ENCODE measurements around the gene KDM5B.

KDM5B gene

DNA sequence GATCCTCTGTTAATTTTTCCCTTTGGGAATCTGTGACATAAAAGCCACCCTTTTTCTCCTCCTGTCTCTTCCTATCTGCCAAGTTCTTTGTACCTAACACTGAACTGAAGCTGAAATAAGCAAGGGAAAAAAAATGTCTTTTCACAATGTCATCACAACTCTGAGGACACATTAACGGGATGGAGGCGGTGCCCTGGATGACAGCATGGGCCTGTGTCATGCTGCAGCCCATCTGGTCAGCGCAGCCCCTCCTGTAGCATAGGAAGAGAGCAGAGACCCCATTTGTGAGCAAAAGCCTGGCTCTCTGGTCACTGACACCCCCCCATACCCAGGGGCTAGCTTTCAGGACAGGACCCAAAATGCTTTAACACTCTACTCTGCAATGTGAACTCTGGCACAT is 120.4 kb downstream of the KDM5B start:
- 78% methylated on average over 3 of the region's 3 CpGs for WGBS (ENCODE audit: insufficient coverage)
- H3K36me3 ChIP-seq (ENCODE audit: control insufficient read depth in 4 of 4, insufficient read depth in 4 of 4, low read length in 3 of 4): no peaks in the 10 kb centered on the region
- no peaks in the 10 kb centered on the region for H3K9me3 ChIP-seq (ENCODE audit: control extremely low read depth in 1 of 5, control insufficient read depth in 4 of 5, insufficient read depth in 2 of 5, low read depth in 1 of 5, low read length in 4 of 5)
- H3K27ac ChIP-seq (ENCODE audit: insufficient read depth in 1 of 2, low read depth in 1 of 2, low read length in 2 of 2, poor library complexity in 1 of 2, severe bottlenecking in 2 of 2): no peak overlapping the region
- POLR2A ChIA-PET: no interaction called here
- peaks cover 0 to 73% (median 14%) of the 10 kb centered on the region in 5 experiments for H3K27me3 ChIP-seq (replicated peaks in 2 of 5; ENCODE audit: control insufficient read depth in 4 of 5, insufficient read depth in 5 of 5, low read length in 4 of 5)
- no peak for DNase-seq
- no peak overlapping the region for H3K4me3 ChIP-seq (ENCODE audit: control insufficient read depth in 1 of 7, extremely low read depth in 1 of 7, insufficient read depth in 4 of 7, low read depth in 2 of 7, low read length in 6 of 7)
- CTCF ChIA-PET: interaction anchor here (0.8 to 1.4 kb wide), 2 partner anchors 12 to 30 kb away, joined by 3 to 6 read pairs; no protein-coding TSS in a partner anchor
- H3K4me1 ChIP-seq (ENCODE audit: control extremely low read depth in 1 of 4, control insufficient read depth in 4 of 4, insufficient read depth in 4 of 4, low read length in 3 of 4): no peaks in the 10 kb centered on the region

DNA sequence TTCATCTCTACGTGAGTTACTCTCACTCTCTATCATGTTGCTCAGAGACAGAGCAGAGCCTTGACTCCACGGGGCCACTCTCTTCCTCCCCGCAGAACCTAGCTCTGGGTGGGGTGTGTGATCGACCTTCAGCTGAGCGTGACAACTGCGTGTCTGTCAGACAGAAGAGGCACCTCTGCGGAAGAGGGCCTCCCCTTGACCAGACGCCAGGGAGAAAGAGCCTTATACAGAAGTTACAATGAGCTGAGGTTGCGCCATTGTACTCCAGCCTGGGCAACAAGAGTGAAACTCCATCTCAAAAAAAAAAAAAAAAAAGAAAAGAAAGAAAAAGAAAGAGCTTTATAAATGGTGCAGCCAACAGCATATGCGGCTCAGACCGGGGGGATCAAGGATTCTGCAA is 120.9 kb downstream of the KDM5B start:
- H3K4me1 ChIP-seq (ENCODE audit: control extremely low read depth in 1 of 4, control insufficient read depth in 4 of 4, insufficient read depth in 4 of 4, low read length in 3 of 4): no peaks in the 10 kb centered on the region
- no peak for DNase-seq
- no peaks in the 10 kb centered on the region for H3K9me3 ChIP-seq (ENCODE audit: control extremely low read depth in 1 of 5, control insufficient read depth in 4 of 5, insufficient read depth in 2 of 5, low read depth in 1 of 5, low read length in 4 of 5)
- H3K27ac ChIP-seq (ENCODE audit: insufficient read depth in 1 of 2, low read depth in 1 of 2, low read length in 2 of 2, poor library complexity in 1 of 2, severe bottlenecking in 2 of 2): no peak overlapping the region
- WGBS (ENCODE audit: insufficient coverage): 80% methylated on average over 7 of the region's 11 CpGs
- H3K27me3 ChIP-seq (replicated peaks in 2 of 5; ENCODE audit: control insufficient read depth in 4 of 5, insufficient read depth in 5 of 5, low read length in 4 of 5): peaks cover 0 to 75% (median 15%) of the 10 kb centered on the region in 5 experiments
- CTCF ChIA-PET: interaction anchor here (0.5 to 1.4 kb wide), 3 partner anchors 13 to 653 kb away, joined by 3 to 6 read pairs (median 5); no protein-coding TSS in a partner anchor
- no peaks in the 10 kb centered on the region for H3K36me3 ChIP-seq (ENCODE audit: control insufficient read depth in 4 of 4, insufficient read depth in 4 of 4, low read length in 3 of 4)
- POLR2A ChIA-PET: no interaction called here
- no peak overlapping the region for H3K4me3 ChIP-seq (ENCODE audit: control insufficient read depth in 1 of 7, extremely low read depth in 1 of 7, insufficient read depth in 4 of 7, low read depth in 2 of 7, low read length in 6 of 7)

DNA sequence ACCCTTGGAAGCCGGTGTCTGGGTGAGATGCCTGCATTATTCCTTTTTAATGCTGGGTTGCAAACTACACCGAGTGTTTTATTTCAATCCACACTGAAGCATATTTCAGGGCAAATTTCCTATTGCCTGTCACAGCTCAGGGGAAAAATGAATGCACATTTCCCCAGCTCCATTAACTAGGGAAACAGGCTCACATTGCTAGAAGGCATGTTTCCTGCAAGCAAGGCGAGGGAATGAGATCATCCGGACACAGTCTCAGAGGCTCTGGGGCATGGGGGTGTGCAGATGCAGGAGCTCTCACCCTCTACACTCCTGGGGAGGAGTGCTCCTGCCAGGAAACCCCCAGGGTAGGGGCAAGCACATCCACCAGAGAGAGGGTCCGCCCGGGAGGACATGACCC is 122.6 kb downstream of the KDM5B start:
- CTCF ChIA-PET: interaction anchor here (1.0 kb wide), 1 partner anchor 13 kb away, joined by 3 read pairs; no protein-coding TSS in a partner anchor
- H3K9me3 ChIP-seq (ENCODE audit: control extremely low read depth in 1 of 5, control insufficient read depth in 4 of 5, insufficient read depth in 2 of 5, low read depth in 1 of 5, low read length in 4 of 5): no peaks in the 10 kb centered on the region
- H3K27me3 ChIP-seq (replicated peaks in 2 of 5; ENCODE audit: control insufficient read depth in 4 of 5, insufficient read depth in 5 of 5, low read length in 4 of 5): peaks cover 0 to 77% (median 15%) of the 10 kb centered on the region in 5 experiments
- POLR2A ChIA-PET: no interaction called here
- H3K27ac ChIP-seq (ENCODE audit: insufficient read depth in 1 of 2, low read depth in 1 of 2, low read length in 2 of 2, poor library complexity in 1 of 2, severe bottlenecking in 2 of 2): no peak overlapping the region
- DNase-seq: no peak
- no peak overlapping the region for H3K4me3 ChIP-seq (ENCODE audit: control insufficient read depth in 1 of 7, extremely low read depth in 1 of 7, insufficient read depth in 4 of 7, low read depth in 2 of 7, low read length in 6 of 7)
- 63% methylated on average over 3 of the region's 6 CpGs for WGBS (ENCODE audit: insufficient coverage)
- H3K4me1 ChIP-seq (ENCODE audit: control extremely low read depth in 1 of 4, control insufficient read depth in 4 of 4, insufficient read depth in 4 of 4, low read length in 3 of 4): no peaks in the 10 kb centered on the region
- no peaks in the 10 kb centered on the region for H3K36me3 ChIP-seq (ENCODE audit: control insufficient read depth in 4 of 4, insufficient read depth in 4 of 4, low read length in 3 of 4)

DNA sequence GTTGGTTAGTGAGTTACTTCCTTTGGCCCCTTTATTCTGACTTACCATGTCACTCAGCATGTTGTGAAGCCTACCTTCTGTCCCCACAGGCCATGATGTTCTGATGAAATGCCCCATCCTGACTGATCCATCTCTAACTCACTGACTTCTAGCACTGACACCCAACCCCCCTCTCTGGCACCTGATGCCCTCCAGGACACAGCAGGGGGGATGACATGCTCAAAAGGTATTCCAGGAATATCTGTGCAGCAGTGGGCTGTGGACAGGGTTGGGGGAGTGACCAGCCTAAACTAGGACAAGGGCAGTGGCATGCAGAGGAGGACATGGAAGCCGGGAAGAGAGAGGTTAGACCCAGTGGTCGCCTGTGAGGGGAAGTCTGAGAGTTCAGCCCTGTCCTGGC is 123.5 kb downstream of the KDM5B start:
- H3K4me3 ChIP-seq (ENCODE audit: control insufficient read depth in 1 of 7, extremely low read depth in 1 of 7, insufficient read depth in 4 of 7, low read depth in 2 of 7, low read length in 6 of 7): no peak overlapping the region
- no peaks in the 10 kb centered on the region for H3K9me3 ChIP-seq (ENCODE audit: control extremely low read depth in 1 of 5, control insufficient read depth in 4 of 5, insufficient read depth in 2 of 5, low read depth in 1 of 5, low read length in 4 of 5)
- no peaks in the 10 kb centered on the region for H3K4me1 ChIP-seq (ENCODE audit: control extremely low read depth in 1 of 4, control insufficient read depth in 4 of 4, insufficient read depth in 4 of 4, low read length in 3 of 4)
- no peaks in the 10 kb centered on the region for H3K36me3 ChIP-seq (ENCODE audit: control insufficient read depth in 4 of 4, insufficient read depth in 4 of 4, low read length in 3 of 4)
- 63% methylated on average over 2 of the region's 2 CpGs for WGBS (ENCODE audit: insufficient coverage)
- DNase-seq: no peak
- CTCF ChIA-PET: interaction anchor here (0.6 kb wide), 1 partner anchor 262 kb away, joined by 3 read pairs; no protein-coding TSS in a partner anchor
- peaks cover 0 to 76% (median 10%) of the 10 kb centered on the region in 5 experiments for H3K27me3 ChIP-seq (replicated peaks in 2 of 5; ENCODE audit: control insufficient read depth in 4 of 5, insufficient read depth in 5 of 5, low read length in 4 of 5)
- H3K27ac ChIP-seq (ENCODE audit: insufficient read depth in 1 of 2, low read depth in 1 of 2, low read length in 2 of 2, poor library complexity in 1 of 2, severe bottlenecking in 2 of 2): no peak overlapping the region
- POLR2A ChIA-PET: no interaction called here

DNA sequence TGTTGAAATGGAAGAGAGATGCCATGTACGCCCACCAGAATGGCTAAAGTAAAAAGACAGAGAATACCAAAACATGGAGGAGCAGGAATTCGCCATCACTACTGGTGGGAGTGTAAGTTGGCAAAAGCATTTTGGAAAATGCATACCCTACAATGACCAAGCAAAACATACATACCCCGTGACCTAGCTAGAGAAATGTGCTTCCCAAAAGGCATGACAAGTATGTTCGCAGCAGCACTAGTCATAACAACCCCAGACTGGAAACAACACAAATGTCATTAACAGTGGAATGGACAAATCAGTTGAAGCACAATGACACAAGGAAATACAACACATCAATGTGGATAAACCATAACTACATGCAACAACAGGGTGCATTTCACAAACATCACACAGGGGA is 125.2 kb downstream of the KDM5B start:
- no peaks in the 10 kb centered on the region for H3K36me3 ChIP-seq (ENCODE audit: control insufficient read depth in 4 of 4, insufficient read depth in 4 of 4, low read length in 3 of 4)
- no peak overlapping the region for H3K4me3 ChIP-seq (ENCODE audit: control insufficient read depth in 1 of 7, extremely low read depth in 1 of 7, insufficient read depth in 4 of 7, low read depth in 2 of 7, low read length in 6 of 7)
- H3K27ac ChIP-seq (ENCODE audit: insufficient read depth in 1 of 2, low read depth in 1 of 2, low read length in 2 of 2, poor library complexity in 1 of 2, severe bottlenecking in 2 of 2): no peak overlapping the region
- no peak for DNase-seq
- H3K27me3 ChIP-seq (replicated peaks in 2 of 5; ENCODE audit: control insufficient read depth in 4 of 5, insufficient read depth in 5 of 5, low read length in 4 of 5): peaks cover 0 to 72% (median 9%) of the 10 kb centered on the region in 5 experiments
- 92% methylated on average over 3 of the region's 4 CpGs for WGBS (ENCODE audit: insufficient coverage)
- POLR2A ChIA-PET: no interaction called here
- H3K9me3 ChIP-seq (ENCODE audit: control extremely low read depth in 1 of 5, control insufficient read depth in 4 of 5, insufficient read depth in 2 of 5, low read depth in 1 of 5, low read length in 4 of 5): no peaks in the 10 kb centered on the region
- H3K4me1 ChIP-seq (ENCODE audit: control extremely low read depth in 1 of 4, control insufficient read depth in 4 of 4, insufficient read depth in 4 of 4, low read length in 3 of 4): no peaks in the 10 kb centered on the region
- CTCF ChIA-PET: interaction anchor here (0.7 to 2.4 kb wide), 2 partner anchors 9 to 489 kb away, joined by 3 to 15 read pairs; no protein-coding TSS in a partner anchor

DNA sequence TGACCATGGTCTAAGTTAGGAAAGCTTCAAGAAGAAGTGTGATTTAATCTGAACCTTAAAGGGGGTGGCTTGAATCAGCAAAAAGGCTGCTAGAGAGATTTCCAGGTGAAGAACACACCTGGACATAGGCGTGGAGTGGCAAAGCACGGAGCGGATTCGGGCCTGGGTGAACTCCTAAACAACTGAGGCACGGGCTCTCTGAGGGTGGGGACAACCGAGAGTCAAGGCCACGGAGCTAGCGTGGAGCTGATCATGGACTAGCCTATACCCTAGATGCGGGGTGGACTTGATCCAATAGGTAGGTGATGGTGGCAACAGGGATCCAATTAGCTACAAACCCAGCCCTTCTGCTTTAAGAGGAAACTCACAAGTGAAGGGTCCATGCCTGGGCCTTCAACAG is 125.7 kb downstream of the KDM5B start:
- ChIA-PET CTCF (interaction anchor here (2.4 kb wide), 1 partner anchor 10 kb away, joined by 15 read pairs; no protein-coding TSS in a partner anchor), POLR2A (no interaction called here)
- no peak for DNase-seq
- H3K36me3 ChIP-seq (ENCODE audit: control insufficient read depth in 4 of 4, insufficient read depth in 4 of 4, low read length in 3 of 4): no peaks in the 10 kb centered on the region
- peaks cover 0 to 3% (median 1%) of the 10 kb centered on the region in 5 experiments for H3K9me3 ChIP-seq (ENCODE audit: control extremely low read depth in 1 of 5, control insufficient read depth in 4 of 5, insufficient read depth in 2 of 5, low read depth in 1 of 5, low read length in 4 of 5)
- H3K4me3 ChIP-seq (ENCODE audit: control insufficient read depth in 1 of 7, extremely low read depth in 1 of 7, insufficient read depth in 4 of 7, low read depth in 2 of 7, low read length in 6 of 7): no peak overlapping the region
- H3K4me1 ChIP-seq (ENCODE audit: control extremely low read depth in 1 of 4, control insufficient read depth in 4 of 4, insufficient read depth in 4 of 4, low read length in 3 of 4): no peaks in the 10 kb centered on the region
- WGBS (ENCODE audit: insufficient coverage): 98% methylated on average over 5 of the region's 9 CpGs
- H3K27ac ChIP-seq (ENCODE audit: insufficient read depth in 1 of 2, low read depth in 1 of 2, low read length in 2 of 2, poor library complexity in 1 of 2, severe bottlenecking in 2 of 2): no peak overlapping the region
- peaks cover 0 to 68% (median 8%) of the 10 kb centered on the region in 5 experiments for H3K27me3 ChIP-seq (replicated peaks in 2 of 5; ENCODE audit: control insufficient read depth in 4 of 5, insufficient read depth in 5 of 5, low read length in 4 of 5)

DNA sequence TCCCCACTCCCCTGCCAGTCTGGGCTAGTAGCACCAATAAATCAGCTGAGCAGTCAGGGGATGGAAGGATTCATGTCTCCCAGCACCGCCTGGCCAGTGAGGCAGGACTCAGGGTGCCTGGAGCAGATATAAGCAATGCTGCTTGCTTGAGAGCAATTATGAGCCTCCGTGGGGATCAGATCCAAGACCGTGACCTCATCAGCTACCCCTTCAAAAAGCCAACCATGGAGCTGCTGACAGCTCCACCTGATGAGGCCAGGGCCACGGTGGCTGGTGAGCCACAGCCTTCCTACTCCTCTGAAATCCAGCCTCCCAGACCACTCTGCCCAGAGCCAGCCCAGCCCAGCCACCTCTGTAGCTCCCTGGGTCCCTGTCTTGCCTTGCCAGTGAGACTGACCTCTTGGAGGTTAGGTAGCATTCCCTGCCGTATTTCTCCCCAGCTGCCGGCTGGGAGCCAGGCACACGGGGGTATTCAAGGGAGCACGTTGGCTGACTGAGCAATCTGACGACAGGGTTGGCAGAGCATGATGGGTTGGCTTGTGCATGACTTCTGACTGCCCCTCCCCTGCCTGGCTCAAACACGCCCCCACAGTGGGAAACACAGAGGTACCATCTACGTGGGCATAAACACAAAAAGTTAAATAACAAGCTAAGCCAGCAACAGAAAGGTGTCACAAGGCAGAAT is 126.3 kb downstream of the KDM5B start:
- H3K36me3 ChIP-seq (ENCODE audit: control insufficient read depth in 4 of 4, insufficient read depth in 4 of 4, low read length in 3 of 4): no peaks in the 10 kb centered on the region
- ChIA-PET POLR2A (no interaction called here), CTCF (interaction anchor here (0.8 to 2.4 kb wide), 2 partner anchors 10 to 22 kb away, joined by 3 to 15 read pairs; no protein-coding TSS in a partner anchor)
- no peak for DNase-seq
- WGBS (ENCODE audit: insufficient coverage): 86% methylated on average over 9 of the region's 11 CpGs
- H3K4me3 ChIP-seq (ENCODE audit: control insufficient read depth in 1 of 7, extremely low read depth in 1 of 7, insufficient read depth in 4 of 7, low read depth in 2 of 7, low read length in 6 of 7): no peak overlapping the region
- peaks cover 0 to 65% (median 8%) of the 10 kb centered on the region in 5 experiments for H3K27me3 ChIP-seq (replicated peaks in 2 of 5; ENCODE audit: control insufficient read depth in 4 of 5, insufficient read depth in 5 of 5, low read length in 4 of 5)
- H3K4me1 ChIP-seq (ENCODE audit: control extremely low read depth in 1 of 4, control insufficient read depth in 4 of 4, insufficient read depth in 4 of 4, low read length in 3 of 4): no peaks in the 10 kb centered on the region
- peaks cover 0 to 5% (median 4%) of the 10 kb centered on the region in 5 experiments for H3K9me3 ChIP-seq (ENCODE audit: control extremely low read depth in 1 of 5, control insufficient read depth in 4 of 5, insufficient read depth in 2 of 5, low read depth in 1 of 5, low read length in 4 of 5)
- no peak overlapping the region for H3K27ac ChIP-seq (ENCODE audit: insufficient read depth in 1 of 2, low read depth in 1 of 2, low read length in 2 of 2, poor library complexity in 1 of 2, severe bottlenecking in 2 of 2)

Data from common myeloid progenitor, CD34-positive (primary cell).